NCI-H128 (cell line): ENCODE data around the gene KCTD19.

ENCODE experiments used
- DNase-seq: peaks from one replicate; lab custom pipeline; 2025; ENCODE audit not compliant: unreplicated experiment; lab: John Stamatoyannopoulos, UW

Gene KCTD19

DNA sequence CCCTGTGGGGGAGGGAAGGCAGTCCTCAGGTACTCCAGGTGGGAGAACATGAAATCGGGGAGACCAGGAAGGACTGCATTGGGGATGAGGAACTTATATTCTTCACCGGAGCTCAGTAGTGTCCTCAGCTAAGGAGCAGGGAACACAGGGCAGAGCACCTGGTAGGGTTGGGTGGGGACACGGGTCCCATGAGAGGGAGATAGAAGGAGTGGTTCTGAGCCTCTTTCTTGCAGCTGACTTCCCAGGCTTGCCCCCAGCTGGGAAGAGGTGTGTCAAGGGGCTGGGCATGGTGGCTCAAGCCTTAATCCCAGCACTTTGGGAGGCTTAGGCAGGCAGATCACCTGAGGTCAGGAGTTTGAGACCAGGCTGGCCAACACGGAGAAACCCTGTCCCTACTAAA lies 81.4 kb downstream of the KCTD19 start:
- no peak for DNase-seq

DNA sequence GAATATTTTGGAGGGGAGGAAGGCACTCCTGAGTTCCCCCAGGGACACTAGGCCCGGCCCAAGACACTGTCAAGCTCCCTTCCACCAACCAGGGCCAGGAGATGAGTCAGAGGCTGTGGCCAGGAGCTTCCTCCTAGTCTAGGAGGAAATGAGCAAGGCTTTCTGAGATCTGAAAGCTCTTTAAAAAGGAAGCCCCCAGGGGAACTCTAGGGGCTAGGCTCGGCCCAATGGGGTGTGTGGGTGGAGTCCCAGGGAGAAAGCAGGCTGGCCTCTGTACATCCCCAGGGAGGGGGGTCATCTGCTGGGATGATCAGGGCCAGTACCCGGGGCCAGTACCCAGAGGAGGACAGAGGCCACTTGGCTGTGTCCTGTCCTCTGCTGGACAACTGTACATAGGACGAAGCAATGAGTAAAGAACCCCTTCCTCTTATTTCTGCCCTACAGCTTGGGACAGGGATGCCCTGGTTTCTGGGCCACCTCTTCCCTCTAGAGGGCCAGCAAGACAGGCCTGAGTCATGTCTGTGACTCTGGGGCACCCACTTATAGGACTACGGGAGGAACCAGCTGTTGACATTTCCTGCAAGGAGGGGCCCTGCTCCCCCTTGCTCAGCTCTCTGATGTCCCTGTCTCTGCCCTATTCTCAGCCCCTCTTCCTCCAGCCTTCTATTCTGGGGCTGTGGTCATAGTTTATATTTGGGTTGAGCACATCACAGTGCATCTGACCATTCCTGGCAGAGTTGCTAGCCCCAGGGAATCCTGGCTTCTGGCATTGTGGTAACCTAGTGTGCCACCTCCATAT lies 82.0 kb downstream of the KCTD19 start:
- DNase-seq = no peak

DNA sequence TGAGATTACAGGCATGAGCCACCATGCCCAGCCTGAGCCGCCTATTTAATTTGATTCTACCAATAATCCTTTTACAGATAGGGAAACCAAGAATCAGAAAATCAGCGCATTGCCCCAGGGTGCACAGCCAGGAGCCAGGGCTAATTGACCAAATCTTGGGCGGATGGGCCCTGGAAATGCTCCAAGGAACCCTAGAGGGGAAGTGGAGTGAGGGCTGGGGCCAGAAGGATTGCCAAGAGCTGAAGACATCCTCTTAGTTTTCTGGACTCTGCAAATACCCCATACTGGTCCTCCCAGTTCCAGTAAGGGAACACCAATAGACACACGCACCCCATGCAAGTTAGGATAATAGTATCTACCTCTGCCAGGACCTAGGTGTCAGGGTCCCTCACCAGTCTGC lies 83.1 kb downstream of the KCTD19 start:
- no peak for DNase-seq

DNA sequence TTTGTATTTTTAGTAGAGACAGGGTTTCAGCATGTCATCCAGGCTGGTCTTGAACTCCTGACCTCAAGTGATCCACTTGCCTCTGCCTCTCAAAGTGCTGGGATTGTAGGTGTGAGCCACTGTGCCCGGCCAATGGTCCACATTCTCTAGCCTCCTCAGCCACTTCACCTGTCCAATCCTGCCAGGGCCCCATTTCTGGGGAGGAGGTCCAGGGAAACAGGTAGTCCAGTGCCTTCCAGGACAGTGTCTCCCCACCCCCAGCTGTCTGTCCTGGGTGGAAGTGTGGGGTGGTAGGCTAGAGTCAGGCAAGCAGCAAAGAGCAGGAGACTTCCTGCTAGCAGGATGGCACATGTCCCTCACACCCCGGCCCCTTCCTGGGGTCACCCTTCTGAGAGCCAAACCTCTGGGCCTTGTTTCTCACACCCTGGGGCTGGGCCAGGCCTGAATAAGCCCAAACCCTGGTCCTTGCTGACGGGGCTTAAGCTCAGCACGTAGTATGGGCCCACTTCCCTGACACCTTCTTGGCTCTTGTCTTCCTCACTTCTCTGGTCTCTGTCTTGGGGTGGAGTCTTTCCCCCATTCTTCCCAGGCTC lies 84.3 kb downstream of the KCTD19 start:
- no peak for DNase-seq

DNA sequence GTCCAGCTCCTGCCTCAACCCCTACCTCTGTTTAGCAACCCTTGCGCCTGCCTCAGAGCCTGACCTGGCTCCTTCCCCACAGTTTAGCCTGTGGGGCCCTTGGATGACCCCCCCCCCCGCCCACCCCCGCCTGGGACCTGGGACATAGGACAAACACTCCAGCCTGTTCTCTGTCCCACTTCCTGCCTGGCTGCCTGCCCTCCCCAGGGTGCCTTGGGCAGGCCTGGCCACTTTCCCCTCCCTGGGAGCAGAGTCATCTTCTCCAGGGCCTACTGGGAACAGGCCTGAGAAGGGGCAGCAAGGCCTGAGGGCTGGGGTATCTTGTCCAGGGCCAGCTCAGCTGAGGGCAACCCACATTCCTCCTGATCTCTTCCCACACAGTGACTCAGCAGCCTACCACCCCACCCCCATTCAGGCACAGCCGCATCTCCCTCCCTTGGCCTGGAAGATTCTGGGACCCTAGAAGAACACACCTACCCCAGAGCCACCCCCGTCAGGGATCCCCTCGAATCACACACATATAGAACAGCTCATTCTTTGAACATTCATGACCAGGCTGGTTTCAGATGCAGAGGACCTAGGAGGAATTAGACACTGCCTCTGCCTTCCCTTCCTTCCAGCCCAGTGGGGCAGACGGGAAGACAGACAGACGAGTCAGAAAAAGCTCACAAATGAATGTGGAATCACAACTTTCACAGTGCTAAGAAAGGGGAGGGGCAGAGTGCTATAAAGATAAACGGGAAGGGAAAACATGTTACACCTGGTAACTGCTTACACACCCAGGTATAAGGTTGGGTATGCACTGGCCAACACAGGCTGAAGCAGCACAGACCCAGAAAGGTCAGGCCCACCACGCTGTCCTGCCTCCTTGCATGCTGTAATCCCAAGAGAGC lies 85.3 kb downstream of the KCTD19 start:
- DNase-seq = no peak

DNA sequence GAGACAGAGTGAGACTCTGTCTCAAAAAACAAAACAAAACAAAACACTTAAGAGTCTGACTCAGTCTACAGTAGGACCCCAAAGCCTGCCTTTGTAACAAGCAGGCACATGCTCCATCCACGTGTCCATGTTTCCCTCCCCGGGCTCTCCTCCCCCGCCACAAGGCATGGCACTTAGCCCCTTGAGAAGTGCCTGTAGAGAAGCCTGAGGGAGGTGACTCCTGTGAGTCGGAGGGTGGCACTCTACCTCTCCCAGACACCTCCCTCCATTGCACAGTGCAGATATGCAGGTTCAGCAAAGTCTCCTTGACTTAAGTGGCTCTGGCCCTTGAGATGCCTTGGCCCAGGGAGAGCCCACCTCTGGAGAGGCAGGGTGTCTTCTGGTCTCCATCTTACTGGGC lies 86.0 kb downstream of the KCTD19 start:
- DNase-seq = no peak
